ENCODE data around the gene COBLL1.

COBLL1 gene

DNA sequence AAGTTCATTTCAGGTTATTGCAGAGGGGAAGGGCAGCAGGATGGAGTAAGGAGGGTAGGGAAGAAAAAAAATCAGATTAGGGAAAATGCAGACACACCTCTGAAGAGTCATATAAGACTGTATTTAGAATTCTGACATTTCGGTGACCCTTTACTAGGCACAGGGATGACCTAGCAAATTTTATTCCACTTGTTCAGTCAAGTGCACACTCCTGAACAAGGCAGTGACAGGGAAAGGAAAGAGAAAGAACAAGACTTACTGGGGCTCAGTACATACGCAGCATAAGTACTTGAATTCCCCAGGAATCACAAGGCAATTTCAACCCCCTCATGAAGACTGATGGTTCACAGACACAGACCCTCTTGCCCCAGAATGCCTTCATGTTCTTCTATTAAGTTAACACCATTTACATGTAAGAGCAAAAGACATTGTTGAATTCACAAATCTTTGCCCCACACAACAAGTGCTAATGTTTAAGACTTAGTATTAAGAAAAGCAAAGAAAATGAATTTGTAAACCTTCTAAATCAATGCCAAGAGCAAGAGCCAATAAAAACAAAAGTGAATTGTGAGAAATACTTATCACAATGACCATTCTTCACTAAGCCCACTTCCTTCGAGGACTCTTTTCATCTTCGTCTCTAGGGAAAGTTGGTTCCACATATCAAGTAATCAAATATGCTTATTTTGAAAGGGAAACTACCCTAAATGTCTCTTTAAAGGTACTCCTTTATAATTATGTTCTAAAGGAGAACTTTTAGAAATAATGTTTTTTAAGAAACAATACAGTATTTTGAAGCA, 47.0 kb downstream of the COBLL1 start:
- H3K27ac ChIP-seq (ENCODE audit: low read depth, low read length, poor library complexity, severe bottlenecking), result no peak overlapping the region
- no peak overlapping the region for H3K4me3 ChIP-seq (ENCODE audit: low read depth, low read length, poor library complexity, severe bottlenecking)
- no peaks in the 10 kb centered on the region for H4K20me1 ChIP-seq (ENCODE audit: insufficient read depth, low read length)
- H3K9me3 ChIP-seq (ENCODE audit: low read length), result no peaks in the 10 kb centered on the region
- H3K4me2 ChIP-seq (ENCODE audit: low read length), result no peak overlapping the region
- TF ChIP-seq, protein P1, sequence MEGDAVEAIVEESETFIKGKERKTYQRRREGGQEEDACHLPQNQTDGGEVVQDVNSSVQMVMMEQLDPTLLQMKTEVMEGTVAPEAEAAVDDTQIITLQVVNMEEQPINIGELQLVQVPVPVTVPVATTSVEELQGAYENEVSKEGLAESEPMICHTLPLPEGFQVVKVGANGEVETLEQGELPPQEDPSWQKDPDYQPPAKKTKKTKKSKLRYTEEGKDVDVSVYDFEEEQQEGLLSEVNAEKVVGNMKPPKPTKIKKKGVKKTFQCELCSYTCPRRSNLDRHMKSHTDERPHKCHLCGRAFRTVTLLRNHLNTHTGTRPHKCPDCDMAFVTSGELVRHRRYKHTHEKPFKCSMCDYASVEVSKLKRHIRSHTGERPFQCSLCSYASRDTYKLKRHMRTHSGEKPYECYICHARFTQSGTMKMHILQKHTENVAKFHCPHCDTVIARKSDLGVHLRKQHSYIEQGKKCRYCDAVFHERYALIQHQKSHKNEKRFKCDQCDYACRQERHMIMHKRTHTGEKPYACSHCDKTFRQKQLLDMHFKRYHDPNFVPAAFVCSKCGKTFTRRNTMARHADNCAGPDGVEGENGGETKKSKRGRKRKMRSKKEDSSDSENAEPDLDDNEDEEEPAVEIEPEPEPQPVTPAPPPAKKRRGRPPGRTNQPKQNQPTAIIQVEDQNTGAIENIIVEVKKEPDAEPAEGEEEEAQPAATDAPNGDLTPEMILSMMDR (IDR thresholded peaks at IDR 0.05; ENCODE audit: low read length), result no peak
- TF ChIP-seq EZH2 (IDR thresholded peaks at IDR 0.05; ENCODE audit: borderline replicate concordance, low read length), result no peak
- H3K9ac ChIP-seq (ENCODE audit: low read length), result no peak overlapping the region
- H3K9me2 ChIP-seq (ENCODE audit: low read depth, low read length), result no peaks in the 10 kb centered on the region
- no peaks in the 10 kb centered on the region for H3K36me3 ChIP-seq (ENCODE audit: insufficient read depth, low read length)
- H3K79me2 ChIP-seq (ENCODE audit: insufficient read depth, low read length), result no peaks in the 10 kb centered on the region
- no peaks in the 10 kb centered on the region for H3K4me1 ChIP-seq (ENCODE audit: insufficient read depth, low read length, severe bottlenecking)
- H3F3A ChIP-seq (ENCODE audit: insufficient read depth, low read length), result no peaks in the 10 kb centered on the region
- H3K27me3 ChIP-seq (ENCODE audit: insufficient read depth, low read length), result no peaks in the 10 kb centered on the region
- H2AFZ ChIP-seq (ENCODE audit: low read length), result no peak overlapping the region

DNA sequence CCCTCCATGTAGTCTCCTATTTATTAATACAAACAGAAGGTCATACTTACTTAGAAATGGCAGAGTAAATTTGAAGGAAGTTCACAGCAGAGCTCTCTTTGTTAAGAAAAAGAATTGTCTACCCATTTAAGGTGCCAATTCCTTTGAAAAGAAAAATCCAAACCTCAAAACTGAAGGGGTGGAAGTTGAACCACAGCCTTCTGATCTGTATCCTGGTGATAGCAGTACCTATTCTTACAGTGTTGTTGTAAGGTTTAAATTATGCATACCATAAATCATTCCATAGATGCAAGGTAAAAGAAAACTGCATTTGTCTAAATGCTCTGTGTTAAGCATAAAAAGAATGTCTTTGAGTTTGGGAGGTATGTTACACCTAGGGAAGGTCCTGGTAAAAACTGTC, 47.6 kb downstream of the COBLL1 start:
- no peak overlapping the region for H3K4me2 ChIP-seq (ENCODE audit: low read length)
- H3K9me3 ChIP-seq (ENCODE audit: low read length), result no peaks in the 10 kb centered on the region
- no peak overlapping the region for H3K27ac ChIP-seq (ENCODE audit: low read depth, low read length, poor library complexity, severe bottlenecking)
- H3K79me2 ChIP-seq (ENCODE audit: insufficient read depth, low read length), result no peaks in the 10 kb centered on the region
- TF ChIP-seq EZH2 (IDR thresholded peaks at IDR 0.05; ENCODE audit: borderline replicate concordance, low read length), result no peak
- TF ChIP-seq, protein P1 (IDR thresholded peaks at IDR 0.05; ENCODE audit: low read length), result no peak
- H3K9ac ChIP-seq (ENCODE audit: low read length), result no peak overlapping the region
- H3K4me3 ChIP-seq (ENCODE audit: low read depth, low read length, poor library complexity, severe bottlenecking), result no peak overlapping the region
- no peaks in the 10 kb centered on the region for H4K20me1 ChIP-seq (ENCODE audit: insufficient read depth, low read length)
- no peaks in the 10 kb centered on the region for H3F3A ChIP-seq (ENCODE audit: insufficient read depth, low read length)
- H2AFZ ChIP-seq (ENCODE audit: low read length), result no peak overlapping the region
- no peaks in the 10 kb centered on the region for H3K4me1 ChIP-seq (ENCODE audit: insufficient read depth, low read length, severe bottlenecking)
- no peaks in the 10 kb centered on the region for H3K27me3 ChIP-seq (ENCODE audit: insufficient read depth, low read length)
- H3K9me2 ChIP-seq (ENCODE audit: low read depth, low read length), result no peaks in the 10 kb centered on the region
- H3K36me3 ChIP-seq (ENCODE audit: insufficient read depth, low read length), result no peaks in the 10 kb centered on the region

DNA sequence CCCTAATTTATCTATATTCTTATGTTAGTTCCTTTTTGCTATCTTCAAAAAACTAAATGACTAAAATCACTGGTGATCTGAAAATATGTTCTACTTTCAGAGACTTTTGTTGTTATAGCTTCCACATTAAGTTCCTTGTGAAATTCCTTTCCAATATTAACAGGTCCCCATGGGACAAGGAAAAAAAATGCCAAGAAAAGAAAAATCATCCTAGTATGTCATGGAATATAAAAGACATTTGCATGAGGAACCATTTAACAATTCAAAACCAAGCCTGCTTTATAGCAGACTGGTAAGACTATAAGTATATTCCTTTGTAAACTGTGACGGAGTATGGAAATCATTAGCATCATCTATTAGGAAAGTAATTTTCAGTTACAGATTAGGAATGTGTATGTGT, 48.1 kb downstream of the COBLL1 start:
- no peak overlapping the region for H3K4me2 ChIP-seq (ENCODE audit: low read length)
- H3K27me3 ChIP-seq (ENCODE audit: insufficient read depth, low read length), result no peaks in the 10 kb centered on the region
- H2AFZ ChIP-seq (ENCODE audit: low read length), result no peak overlapping the region
- H3K4me1 ChIP-seq (ENCODE audit: insufficient read depth, low read length, severe bottlenecking), result no peaks in the 10 kb centered on the region
- no peaks in the 10 kb centered on the region for H3K9me2 ChIP-seq (ENCODE audit: low read depth, low read length)
- no peaks in the 10 kb centered on the region for H3K36me3 ChIP-seq (ENCODE audit: insufficient read depth, low read length)
- no peaks in the 10 kb centered on the region for H4K20me1 ChIP-seq (ENCODE audit: insufficient read depth, low read length)
- H3K9me3 ChIP-seq (ENCODE audit: low read length), result no peaks in the 10 kb centered on the region
- no peak overlapping the region for H3K4me3 ChIP-seq (ENCODE audit: low read depth, low read length, poor library complexity, severe bottlenecking)
- H3K79me2 ChIP-seq (ENCODE audit: insufficient read depth, low read length), result no peaks in the 10 kb centered on the region
- no peak overlapping the region for H3K9ac ChIP-seq (ENCODE audit: low read length)
- H3F3A ChIP-seq (ENCODE audit: insufficient read depth, low read length), result no peaks in the 10 kb centered on the region
- TF ChIP-seq EZH2 (IDR thresholded peaks at IDR 0.05; ENCODE audit: borderline replicate concordance, low read length), result no peak
- H3K27ac ChIP-seq (ENCODE audit: low read depth, low read length, poor library complexity, severe bottlenecking), result no peak overlapping the region

All from OCI-LY1 (cell line).